ENCODE data around the gene NOL8. TPM values are rescaled to one million over a fixed set of nuclear protein-coding genes. Genes with fewer than 3 reads are reported as not detected.

Gene NOL8
- total RNA-seq, 4 donors from 2014 or later: 11.5 to 20.2 (median 14.0) TPM

GRCh38 chr9:92299116-92299515 is 26.0 kb downstream of the NOL8 start:
- Histone ChIP-seq H3K27me3 (no peaks in the 10 kb centered on the region), H3K36me3 (peaks cover 0 to 66% of the 10 kb centered on the region in 2 donors), H3K4me3 (no peak overlapping the region), H3K4me1 (peaks cover 17 to 18% of the 10 kb centered on the region in 2 donors), H3K27ac (peak overlapping the region; percentile 77 to 83 (median 81)), H3K9me3 (no peaks in the 10 kb centered on the region)
- no peak for TF ChIP-seq POLR2A (IDR thresholded peaks at IDR 0.05)
- no peak for TF ChIP-seq CTCF (IDR thresholded peaks at IDR 0.05 in 4 of 5, conservative IDR thresholded peaks at IDR 0.05 in 1 of 5)
- in situ Hi-C loops (cut with MboI; ENCODE audit: low sequenced_read_pairs in 4 of 4) (loop anchor here in 1 of 4 donors (25.0 kb wide), 1 partner anchor 162 kb away; no protein-coding TSS in a partner anchor), intact Hi-C loops (cut with DNase I; ENCODE audit: low total_unique reads) (loop anchor here (10.0 kb wide), 1 partner anchor 466 kb away; the partner anchor contains the start of gene BICD2)
- ATAC-seq: no peak
- DNase-seq: no peak

- H3K36me3 ChIP-seq: peaks cover 0 to 56% of the 10 kb centered on the region in 2 donors
- H3K9me3 ChIP-seq: no peaks in the 10 kb centered on the region
- H3K27me3 ChIP-seq: no peaks in the 10 kb centered on the region
- TF ChIP-seq CTCF (IDR thresholded peaks at IDR 0.05 in 4 of 5, conservative IDR thresholded peaks at IDR 0.05 in 1 of 5): no peak
- TF ChIP-seq POLR2A (IDR thresholded peaks at IDR 0.05): peak; percentile 9 to 14
- no peak overlapping the region for H3K4me3 ChIP-seq
- intact Hi-C loops (cut with DNase I; ENCODE audit: low total_unique reads) (loop anchor here (1.0 to 10.0 kb wide), 2 partner anchors 27 to 467 kb away; partner anchors contain the start of genes BICD2, CENPP and NOL8), in situ Hi-C loops (cut with MboI; ENCODE audit: low sequenced_read_pairs in 4 of 4) (loop anchor here in 1 of 4 donors (25.0 kb wide), 1 partner anchor 161 kb away; no protein-coding TSS in a partner anchor)
- H3K4me1 ChIP-seq: peaks cover 17 to 19% of the 10 kb centered on the region in 2 donors
- ATAC-seq: peak; percentile 81 to 83
- H3K27ac ChIP-seq: peak overlapping the region; percentile 77 to 83 (median 81)
- peak; percentile 19 to 42 for DNase-seq
Observed at GRCh38 chr9:92298036-92298435, 27.1 kb downstream of the NOL8 start.

GRCh38 chr9:92297611-92298010 is 27.5 kb downstream of the NOL8 start:
- Histone ChIP-seq H3K36me3 (peaks cover 0 to 51% of the 10 kb centered on the region in 2 donors), H3K4me1 (peaks cover 21 to 23% of the 10 kb centered on the region in 2 donors), H3K27ac (peak overlapping the region; percentile 77 to 83 (median 81)), H3K4me3 (no peak overlapping the region), H3K9me3 (no peaks in the 10 kb centered on the region), H3K27me3 (no peaks in the 10 kb centered on the region)
- intact Hi-C loops (cut with DNase I; ENCODE audit: low total_unique reads): loop anchor here (1.0 to 10.0 kb wide), 2 partner anchors 28 to 467 kb away; partner anchors contain the start of genes BICD2, CENPP and NOL8
- in situ Hi-C loops (cut with MboI; ENCODE audit: low sequenced_read_pairs in 4 of 4): loop anchor here in 1 of 4 donors (25.0 kb wide), 1 partner anchor 160 kb away; no protein-coding TSS in a partner anchor
- no peak for ATAC-seq
- no peak for DNase-seq
- TF ChIP-seq CTCF (IDR thresholded peaks at IDR 0.05 in 4 of 5, conservative IDR thresholded peaks at IDR 0.05 in 1 of 5) (no peak), POLR2A (IDR thresholded peaks at IDR 0.05) (no peak)

- intact Hi-C loops (cut with DNase I; ENCODE audit: low total_unique reads): loop anchor here (10.0 kb wide), 1 partner anchor 469 kb away; the partner anchor contains the start of gene BICD2
Observed at GRCh38 chr9:92295827-92296258, 29.3 kb downstream of the NOL8 start.

More at GRCh38 chr9:92295827-92296258, 29.3 kb downstream of the NOL8 start:
- Histone ChIP-seq H3K27ac (peak overlapping the region; percentile 81 to 91 (median 88)), H3K4me3 (no peak overlapping the region), H3K27me3 (no peaks in the 10 kb centered on the region), H3K9me3 (no peaks in the 10 kb centered on the region), H3K4me1 (peaks cover 25 to 27% of the 10 kb centered on the region in 2 donors), H3K36me3 (peaks cover 0 to 35% of the 10 kb centered on the region in 2 donors)
- ATAC-seq (no peak), DNase-seq (no peak)
- no peak for TF ChIP-seq CTCF (IDR thresholded peaks at IDR 0.05 in 4 of 5, conservative IDR thresholded peaks at IDR 0.05 in 1 of 5)
- no peak for TF ChIP-seq POLR2A (IDR thresholded peaks at IDR 0.05)
- in situ Hi-C loops (cut with MboI; ENCODE audit: low sequenced_read_pairs in 4 of 4): loop anchor here in 1 of 4 donors (25.0 kb wide), 1 partner anchor 159 kb away; no protein-coding TSS in a partner anchor
